ENCODE measurements around the gene CXCR2.
"Not testable (repeated sequence)": the region's sequence is repeated elsewhere in the genome, so short reads cannot be mapped to it uniquely, and the experiment has no call there.

Gene CXCR2

GRCh38 chr2:218083352-218083676 lies 42.5 kb upstream of the CXCR2 start:
- no peak for TF ChIP-seq CTCF (IDR thresholded peaks at IDR 0.05; ENCODE audit: low read length, missing control alignments)
- no peak overlapping the region for H3K4me3 ChIP-seq (replicated peaks; ENCODE audit: low read depth, low read length)
- DNase-seq (ENCODE audit: low read depth): no peak

GRCh38 chr2:218086478-218086877 lies 39.4 kb upstream of the CXCR2 start:
- DNase-seq (ENCODE audit: low read depth): no peak
- TF ChIP-seq CTCF (IDR thresholded peaks at IDR 0.05; ENCODE audit: low read length, missing control alignments): no peak
- H3K4me3 ChIP-seq (replicated peaks; ENCODE audit: low read depth, low read length): no peak overlapping the region

GRCh38 chr2:218089259-218089658 lies 36.6 kb upstream of the CXCR2 start:
- no peak overlapping the region for H3K4me3 ChIP-seq (replicated peaks; ENCODE audit: low read depth, low read length)
- no peak for DNase-seq (ENCODE audit: low read depth)
- no peak for TF ChIP-seq CTCF (IDR thresholded peaks at IDR 0.05; ENCODE audit: low read length, missing control alignments)

- TF ChIP-seq CTCF (IDR thresholded peaks at IDR 0.05; ENCODE audit: low read length, missing control alignments): no peak
- no peak for DNase-seq (ENCODE audit: low read depth)
- no peak overlapping the region for H3K4me3 ChIP-seq (replicated peaks; ENCODE audit: low read depth, low read length)
Measured at GRCh38 chr2:218091746-218092145, 34.1 kb upstream of the CXCR2 start.

GRCh38 chr2:218093879-218094278 lies 31.9 kb upstream of the CXCR2 start:
- peak; percentile 8 for TF ChIP-seq CTCF (IDR thresholded peaks at IDR 0.05; ENCODE audit: low read length, missing control alignments)
- H3K4me3 ChIP-seq (replicated peaks; ENCODE audit: low read depth, low read length): no peak overlapping the region
- DNase-seq (ENCODE audit: low read depth): no peak

- DNase-seq (ENCODE audit: low read depth): no peak
- no peak for TF ChIP-seq CTCF (IDR thresholded peaks at IDR 0.05; ENCODE audit: low read length, missing control alignments)
Measured at GRCh38 chr2:218095853-218096252, 30.0 kb upstream of the CXCR2 start.

GRCh38 chr2:218097975-218098374 lies 27.9 kb upstream of the CXCR2 start:
- no peak overlapping the region for H3K4me3 ChIP-seq (replicated peaks; ENCODE audit: low read depth, low read length)
- no peak for TF ChIP-seq CTCF (IDR thresholded peaks at IDR 0.05; ENCODE audit: low read length, missing control alignments)
- no peak for DNase-seq (ENCODE audit: low read depth)

More at GRCh38 chr2:218095853-218096252, 30.0 kb upstream of the CXCR2 start:
- no peak overlapping the region for H3K4me3 ChIP-seq (replicated peaks; ENCODE audit: low read depth, low read length)

- not testable (repeated sequence) for DNase-seq (ENCODE audit: low read depth)
Measured at GRCh38 chr2:218108834-218109233, 17.0 kb upstream of the CXCR2 start.

GRCh38 chr2:218121789-218122188 lies 4.0 kb upstream of the CXCR2 start:
- H3K4me3 ChIP-seq (replicated peaks; ENCODE audit: low read depth, low read length); DNase-seq (ENCODE audit: low read depth): not testable (repeated sequence)

More at GRCh38 chr2:218108834-218109233, 17.0 kb upstream of the CXCR2 start:
- H3K4me3 ChIP-seq (replicated peaks; ENCODE audit: low read depth, low read length): not testable (repeated sequence)

- not testable (repeated sequence) for H3K4me3 ChIP-seq (replicated peaks; ENCODE audit: low read depth, low read length); DNase-seq (ENCODE audit: low read depth)
Measured at GRCh38 chr2:218122286-218122685, 3.5 kb upstream of the CXCR2 start.
